Large intestine (tissue), 3 donors: ENCODE results near the gene HSPG2. TPM values are rescaled to one million over a fixed set of nuclear protein-coding genes. Genes with fewer than 3 reads are reported as not detected.

Experiments
- DNase-seq, 2 donors: peaks; one replicate each; pipeline versions ENCODE4 v3.0.0 to v3.0.0-alpha.2; 2013
- H3K27ac ChIP-seq: one replicate; pipeline ENCODE4 v1.5.1; 2013; ENCODE audit warnings: low read length
- H3K27me3 ChIP-seq: 2 replicates; pipeline ENCODE4 v1.6.1; 2013; ENCODE audit warnings: low read length; ENCODE audit not compliant: control insufficient read depth, insufficient read depth
- H3K36me3 ChIP-seq: 2 replicates; pipeline ENCODE4 v1.6.1; 2013; ENCODE audit warnings: low read length; ENCODE audit not compliant: control insufficient read depth, insufficient read depth
- H3K4me1 ChIP-seq: one replicate; pipeline ENCODE4 v1.6.1; 2013; ENCODE audit warnings: low read length; ENCODE audit not compliant: control insufficient read depth, insufficient read depth
- H3K4me3 ChIP-seq: one replicate; pipeline ENCODE4 v1.5.1; 2013; ENCODE audit warnings: low read length
- H3K9me3 ChIP-seq: one replicate; pipeline ENCODE4 v1.6.1; 2013; ENCODE audit warnings: mild to moderate bottlenecking, low read depth, low read length, moderate library complexity; ENCODE audit not compliant: control insufficient read depth
- WGBS: methylation state at CpG from one replicate; pipeline ENCODE4 v1.1.5; 2013; ENCODE audit warnings: low lambda C conversion rate; ENCODE audit not compliant: insufficient coverage; 5-methylcytosine and 5-hydroxymethylcytosine counted together
- polyA plus RNA-seq: library from polyadenylated mRNA; unstranded; fragments of 120-200 nt; gene quantifications from one replicate; pipeline ENCODE4 v1.2.1, GENCODE V29; 2013

Gene HSPG2
- polyA plus RNA-seq, 1 donor, result 70.4 TPM

- Histone ChIP-seq H3K36me3 (peaks cover 4% of the 10 kb centered on the region), H3K4me1 (peaks cover 46% of the 10 kb centered on the region), H3K27me3 (no peaks in the 10 kb centered on the region), H3K9me3 (no peaks in the 10 kb centered on the region), H3K27ac (peak overlapping the region; percentile 65), H3K4me3 (no peak overlapping the region)
- WGBS, result no CpG with 5 or more reads among the region's 22 CpGs
- peak; percentile 84 to 90 for DNase-seq
These were observed 32.2 kb downstream of the HSPG2 start for GRCh38 chr1:21904704-21905520.

- H3K27me3 ChIP-seq, result no peaks in the 10 kb centered on the region
- WGBS, result no CpG with 5 or more reads among the region's 6 CpGs
- no peak for DNase-seq
- H3K4me1 ChIP-seq, result peaks cover 44% of the 10 kb centered on the region
- no peak overlapping the region for H3K4me3 ChIP-seq
- peak overlapping the region; percentile 65 for H3K27ac ChIP-seq
- peaks cover 4% of the 10 kb centered on the region for H3K36me3 ChIP-seq
- no peaks in the 10 kb centered on the region for H3K9me3 ChIP-seq
These were observed 32.7 kb downstream of the HSPG2 start for GRCh38 chr1:21904454-21904703.

- Histone ChIP-seq H3K27ac (peak overlapping the region; percentile 65), H3K9me3 (no peaks in the 10 kb centered on the region), H3K27me3 (no peaks in the 10 kb centered on the region), H3K4me1 (peaks cover 47% of the 10 kb centered on the region), H3K36me3 (peaks cover 4% of the 10 kb centered on the region), H3K4me3 (no peak overlapping the region)
- no peak for DNase-seq
- WGBS, result 100% methylated on average over 1 of the region's 26 CpGs
These were observed 33.3 kb downstream of the HSPG2 start for GRCh38 chr1:21903638-21904453.

DNA sequence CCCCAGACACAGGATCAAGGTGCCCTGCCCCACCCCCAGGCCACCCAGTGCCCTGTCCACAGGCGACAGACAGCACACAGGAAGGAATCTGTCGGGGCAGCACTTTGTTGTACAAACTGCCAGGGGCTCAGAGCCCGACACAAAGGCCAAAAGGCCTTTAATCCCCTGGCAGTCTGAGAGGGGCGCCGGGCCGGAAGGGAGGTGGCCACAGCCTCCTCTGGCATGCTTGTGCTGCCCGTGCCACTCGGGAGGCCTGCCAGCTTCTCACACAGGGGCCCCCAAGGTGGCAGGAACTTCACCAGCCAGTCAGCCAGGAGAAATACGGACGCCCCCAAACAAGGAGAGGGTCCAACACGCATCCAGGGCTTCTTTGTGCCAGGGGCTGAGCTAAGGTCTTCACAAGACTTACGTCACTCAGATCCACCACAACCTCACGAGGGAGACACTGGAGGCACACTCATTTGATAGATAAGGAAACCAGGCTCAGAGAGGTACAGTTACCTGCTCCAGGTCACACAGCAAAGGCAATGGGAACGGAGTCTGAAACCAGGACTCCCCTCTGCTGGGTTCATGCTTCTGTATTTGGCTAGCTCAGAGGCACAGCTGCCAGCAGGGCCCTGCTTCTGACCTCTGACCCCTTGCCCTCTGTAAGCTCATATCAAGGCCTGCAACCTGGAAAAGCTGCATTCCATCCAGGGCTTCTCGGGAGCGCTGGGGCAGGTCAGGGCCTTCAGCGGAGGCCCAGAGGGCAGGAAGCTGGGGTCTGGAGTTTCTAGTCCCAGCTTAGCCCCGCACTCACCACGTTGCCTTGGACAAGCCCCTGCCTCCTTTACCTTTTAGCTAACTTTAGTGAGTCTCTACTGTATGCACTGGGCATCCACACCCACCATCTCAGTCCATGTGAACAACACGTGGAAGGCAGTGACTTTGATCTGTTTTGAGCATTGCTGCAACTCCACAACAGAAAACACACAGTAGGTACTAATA lies 34.8 kb downstream of the HSPG2 start:
- no peak overlapping the region for H3K27ac ChIP-seq
- peak in 1 of 2 donors; percentile 38 for DNase-seq
- no peak overlapping the region for H3K4me3 ChIP-seq
- no peaks in the 10 kb centered on the region for H3K27me3 ChIP-seq
- WGBS, result 100% methylated on average over 1 of the region's 20 CpGs
- no peaks in the 10 kb centered on the region for H3K9me3 ChIP-seq
- peaks cover 4% of the 10 kb centered on the region for H3K36me3 ChIP-seq
- peaks cover 56% of the 10 kb centered on the region for H3K4me1 ChIP-seq

DNA sequence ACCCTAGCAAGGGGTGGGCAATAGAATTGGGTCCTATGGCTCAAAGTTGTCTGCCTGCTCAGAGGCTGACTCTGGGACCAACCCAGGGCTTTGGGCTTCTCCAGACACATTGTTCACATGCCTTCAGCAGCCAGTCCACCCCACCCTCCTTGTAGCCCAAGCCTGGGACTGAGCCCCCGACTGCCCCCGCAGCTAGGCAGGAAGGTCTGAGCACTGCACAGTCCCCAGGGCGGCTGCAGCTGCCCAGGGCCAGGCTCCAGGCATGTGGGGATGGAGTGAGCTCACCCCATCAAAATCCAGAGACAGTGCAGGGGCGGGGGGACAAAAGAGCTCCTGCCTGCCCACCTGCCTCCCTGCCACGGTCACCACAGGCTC lies 35.6 kb downstream of the HSPG2 start:
- Histone ChIP-seq H3K27me3 (no peaks in the 10 kb centered on the region), H3K4me1 (peaks cover 65% of the 10 kb centered on the region), H3K4me3 (no peak overlapping the region), H3K9me3 (no peaks in the 10 kb centered on the region), H3K36me3 (peaks cover 4% of the 10 kb centered on the region), H3K27ac (no peak overlapping the region)
- no peak for DNase-seq
- WGBS, result no CpG with 5 or more reads among the region's 5 CpGs

GRCh38 chr1:21900766-21901472 lies 36.2 kb downstream of the HSPG2 start:
- Histone ChIP-seq H3K27ac (no peak overlapping the region), H3K4me3 (no peak overlapping the region), H3K27me3 (no peaks in the 10 kb centered on the region), H3K9me3 (no peaks in the 10 kb centered on the region), H3K36me3 (peaks cover 6% of the 10 kb centered on the region), H3K4me1 (peaks cover 70% of the 10 kb centered on the region)
- no peak for DNase-seq
- 100% methylated on average over 1 of the region's 13 CpGs for whole genome bisulfite sequencing

GRCh38 chr1:21899987-21900386 lies 37.1 kb downstream of the HSPG2 start:
- H3K4me1 ChIP-seq, result peaks cover 68% of the 10 kb centered on the region
- no peaks in the 10 kb centered on the region for H3K9me3 ChIP-seq
- H3K27me3 ChIP-seq, result no peaks in the 10 kb centered on the region
- H3K27ac ChIP-seq, result no peak overlapping the region
- peaks cover 16% of the 10 kb centered on the region for H3K36me3 ChIP-seq
- WGBS, result no CpG with 5 or more reads among the region's 8 CpGs
- no peak overlapping the region for H3K4me3 ChIP-seq
- peak in 1 of 2 donors; percentile 37 for DNase-seq

DNA sequence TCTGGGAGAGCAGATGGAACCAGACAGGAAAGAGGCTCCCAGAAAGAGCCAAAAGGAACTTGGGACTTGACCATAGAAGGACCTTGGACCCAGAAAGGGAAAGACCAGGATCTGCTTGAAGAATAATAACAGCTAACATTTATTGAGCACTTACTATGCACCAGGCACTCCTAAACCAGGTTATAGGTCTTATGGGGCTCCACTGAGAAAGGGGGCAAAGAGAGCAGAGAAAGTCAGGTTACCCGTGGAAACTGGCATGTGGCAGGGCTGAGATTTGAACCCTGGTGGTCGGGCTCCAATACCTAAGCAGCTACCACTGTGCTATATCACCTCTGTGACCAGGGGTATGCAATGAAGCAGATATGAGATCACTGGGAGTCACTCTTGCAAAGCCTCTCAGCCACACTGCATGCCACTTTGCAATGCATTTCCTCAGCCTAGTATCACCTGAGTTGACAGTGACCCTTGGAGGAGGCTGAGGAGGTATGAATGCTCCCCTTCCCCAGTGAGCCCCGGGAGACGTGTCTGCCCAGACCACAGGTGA lies 37.8 kb downstream of the HSPG2 start:
- Histone ChIP-seq H3K36me3 (peaks cover 22% of the 10 kb centered on the region), H3K27ac (no peak overlapping the region), H3K9me3 (no peaks in the 10 kb centered on the region), H3K4me1 (peaks cover 69% of the 10 kb centered on the region), H3K27me3 (no peaks in the 10 kb centered on the region), H3K4me3 (no peak overlapping the region)
- no peak for DNase-seq
- WGBS, result no CpG with 5 or more reads among the region's 4 CpGs

DNA sequence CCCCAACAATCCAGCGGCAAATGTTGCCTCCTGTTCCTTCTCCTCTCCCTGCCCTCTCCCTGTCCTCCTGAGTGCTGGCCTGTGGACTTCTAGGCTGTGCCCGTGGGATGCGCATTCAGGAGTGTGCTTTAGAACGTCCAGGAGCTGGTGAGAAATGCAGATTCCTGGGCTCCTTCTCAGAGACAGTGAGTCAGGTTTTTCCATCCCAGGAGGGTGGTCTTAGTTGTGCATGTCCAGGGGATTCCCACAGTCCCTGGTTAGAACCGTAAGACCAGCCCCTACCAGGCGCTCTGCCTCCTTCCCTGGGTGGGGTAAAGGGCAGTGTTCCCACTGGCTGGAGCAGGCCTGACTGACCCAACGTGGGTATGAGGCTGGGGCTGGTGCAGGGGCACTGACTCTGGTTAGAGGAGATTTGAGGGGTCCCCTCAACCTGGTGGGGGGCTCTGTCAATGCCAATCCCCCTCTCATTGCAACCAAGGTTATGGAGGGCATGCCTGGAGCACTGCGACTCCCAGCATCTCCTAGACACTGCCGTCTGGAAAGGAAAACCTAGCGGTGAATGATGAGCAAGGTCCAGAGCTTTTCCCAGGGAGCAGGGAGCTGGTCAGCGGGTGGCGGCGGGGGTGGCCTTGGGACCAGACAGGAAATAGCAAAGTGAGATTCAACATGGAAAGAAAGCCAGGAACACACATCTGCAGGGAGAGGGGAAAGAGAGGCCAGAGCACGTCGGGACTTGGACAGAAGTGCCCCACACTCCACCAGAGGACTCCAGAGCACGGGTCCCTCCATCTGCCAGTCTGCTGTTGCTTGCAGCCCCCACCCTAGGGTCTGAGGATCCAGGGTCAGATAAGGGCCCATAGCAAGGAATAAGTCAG lies 38.5 kb downstream of the HSPG2 start:
- H3K27me3 ChIP-seq, result no peaks in the 10 kb centered on the region
- no peaks in the 10 kb centered on the region for H3K9me3 ChIP-seq
- peaks cover 67% of the 10 kb centered on the region for H3K4me1 ChIP-seq
- no CpG with 5 or more reads among the region's 16 CpGs for WGBS
- no peak for DNase-seq
- no peak overlapping the region for H3K27ac ChIP-seq
- H3K4me3 ChIP-seq, result no peak overlapping the region
- peaks cover 21% of the 10 kb centered on the region for H3K36me3 ChIP-seq
